Measurements from ENCODE around the gene GABARAP.

GABARAP gene

DNA sequence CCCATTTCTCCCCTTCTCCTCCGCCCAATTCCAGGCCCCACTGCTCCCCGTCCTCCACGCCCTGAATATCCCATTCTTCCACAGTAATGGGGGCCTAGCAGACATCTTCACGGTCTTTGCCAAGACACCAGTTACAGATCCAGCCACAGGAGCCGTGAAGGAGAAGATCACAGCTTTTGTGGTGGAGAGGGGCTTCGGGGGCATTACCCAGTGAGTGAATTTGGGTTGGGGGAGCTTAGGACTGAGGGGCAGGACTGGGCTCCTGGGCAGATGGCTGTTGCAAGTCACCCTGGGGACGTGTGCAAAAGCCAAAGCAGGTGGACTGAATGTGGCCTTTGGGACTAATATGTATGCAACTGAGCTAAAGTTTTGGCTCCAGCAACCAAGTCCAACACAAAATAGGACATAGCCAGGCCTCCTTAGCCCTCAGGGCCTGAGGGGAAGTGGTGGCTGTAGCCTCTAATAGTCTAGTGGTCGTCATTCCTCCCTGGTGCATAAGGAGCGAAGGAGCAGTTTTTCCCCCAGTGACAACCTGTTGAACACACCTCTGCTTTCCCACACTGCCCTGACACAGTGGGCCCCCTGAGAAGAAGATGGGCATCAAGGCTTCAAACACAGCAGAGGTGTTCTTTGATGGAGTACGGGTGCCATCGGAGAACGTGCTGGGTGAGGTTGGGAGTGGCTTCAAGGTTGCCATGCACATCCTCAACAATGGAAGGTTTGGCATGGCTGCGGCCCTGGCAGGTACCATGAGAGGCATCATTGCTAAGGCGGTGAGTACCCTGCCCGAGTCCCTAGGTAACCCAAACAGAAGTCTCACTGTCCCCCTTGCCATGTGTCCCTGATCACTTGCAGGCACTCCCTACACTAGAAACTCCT lies 19.9 kb downstream of the GABARAP start:
- no peak for DNase-seq (ENCODE audit: low read depth)

DNA sequence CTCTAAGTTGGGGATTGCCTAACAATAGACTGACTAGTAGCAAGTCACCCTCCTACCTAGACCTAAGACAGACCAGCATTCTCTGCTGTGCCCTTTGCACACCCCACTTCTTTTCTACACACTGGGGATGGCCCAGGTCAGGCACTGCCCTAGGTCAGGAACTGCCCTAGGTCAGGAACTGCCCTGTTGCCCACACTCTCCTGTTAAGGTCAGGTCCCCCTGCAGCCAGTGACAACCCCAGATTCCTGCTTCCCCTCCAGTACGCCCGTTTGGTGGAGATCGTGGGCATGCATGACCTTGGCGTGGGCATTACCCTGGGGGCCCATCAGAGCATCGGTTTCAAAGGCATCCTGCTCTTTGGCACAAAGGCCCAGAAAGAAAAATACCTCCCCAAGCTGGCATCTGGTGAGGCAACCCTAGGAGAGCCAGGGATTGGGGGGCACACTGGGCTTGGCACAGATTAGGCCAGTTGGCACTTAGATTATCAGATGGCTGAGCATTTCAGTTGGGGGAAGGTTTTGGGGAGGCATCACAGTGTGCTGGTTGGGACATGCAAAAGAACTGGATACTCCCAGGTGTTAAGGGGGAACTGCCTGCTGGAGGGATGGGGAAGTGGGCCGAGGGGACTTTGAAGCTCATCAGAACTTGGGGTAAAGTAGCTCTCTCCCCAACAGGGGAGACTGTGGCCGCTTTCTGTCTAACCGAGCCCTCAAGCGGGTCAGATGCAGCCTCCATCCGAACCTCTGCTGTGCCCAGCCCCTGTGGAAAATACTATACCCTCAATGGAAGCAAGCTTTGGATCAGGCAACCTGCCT lies 20.8 kb downstream of the GABARAP start:
- no peak for DNase-seq (ENCODE audit: low read depth)

DNA sequence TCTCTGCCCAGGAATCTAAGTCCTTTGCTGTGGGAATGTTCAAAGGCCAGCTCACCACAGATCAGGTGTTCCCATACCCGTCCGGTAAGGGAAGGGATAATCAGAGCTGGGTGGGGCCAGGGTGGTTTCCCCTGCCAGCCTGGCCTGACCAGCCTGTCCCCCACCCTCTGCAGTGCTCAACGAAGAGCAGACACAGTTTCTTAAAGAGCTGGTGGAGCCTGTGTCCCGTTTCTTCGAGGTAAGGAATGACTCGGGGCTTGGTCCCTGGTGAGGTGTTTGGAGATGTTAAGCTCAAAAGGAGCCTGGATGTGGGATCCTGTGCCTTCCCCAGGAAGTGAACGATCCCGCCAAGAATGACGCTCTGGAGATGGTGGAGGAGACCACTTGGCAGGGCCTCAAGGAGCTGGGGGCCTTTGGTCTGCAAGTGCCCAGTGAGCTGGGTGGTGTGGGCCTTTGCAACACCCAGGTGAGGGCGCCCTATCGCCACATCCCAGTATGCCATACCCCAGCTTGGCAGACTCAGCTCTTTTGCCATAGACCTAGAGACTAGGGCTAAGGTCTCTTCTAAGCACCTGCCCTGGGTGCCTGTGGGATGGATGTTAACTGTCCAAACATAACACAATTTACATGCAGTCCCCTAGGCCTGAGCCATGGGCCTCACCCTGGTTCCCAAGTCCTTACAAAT lies 21.5 kb downstream of the GABARAP start:
- no peak for DNase-seq (ENCODE audit: low read depth)

DNA sequence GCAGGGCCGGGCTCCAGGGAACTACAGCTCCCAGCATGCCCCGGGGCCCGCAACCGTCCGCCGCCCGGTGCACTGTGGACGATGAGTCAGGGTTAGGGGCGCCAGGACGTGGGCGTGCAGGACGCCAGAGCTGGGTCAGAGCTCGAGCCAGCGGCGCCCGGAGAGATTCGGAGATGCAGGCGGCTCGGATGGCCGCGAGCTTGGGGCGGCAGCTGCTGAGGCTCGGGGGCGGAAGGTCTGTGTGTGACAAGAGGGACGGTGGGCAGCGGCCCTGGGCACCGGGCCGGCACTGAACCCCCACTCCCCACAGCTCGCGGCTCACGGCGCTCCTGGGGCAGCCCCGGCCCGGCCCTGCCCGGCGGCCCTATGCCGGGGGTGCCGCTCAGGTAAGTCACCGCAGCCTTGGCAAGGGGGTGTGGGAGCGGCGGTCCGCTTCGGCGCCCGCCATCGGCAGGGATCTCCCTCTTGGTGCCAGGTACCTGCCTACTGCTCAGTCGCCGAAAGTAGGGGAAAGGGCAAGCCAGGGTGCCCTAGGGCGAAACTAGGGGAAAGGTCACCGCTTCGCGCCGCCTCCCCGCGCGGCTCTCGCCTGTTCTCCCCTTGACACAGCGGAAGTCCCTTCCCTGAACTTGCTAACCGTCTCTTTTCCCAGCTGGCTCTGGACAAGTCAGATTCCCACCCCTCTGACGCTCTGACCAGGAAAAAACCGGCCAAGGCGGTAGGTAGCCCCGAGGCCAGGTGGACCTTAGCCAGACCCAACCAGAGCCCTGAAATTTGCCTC lies 22.2 kb downstream of the GABARAP start, which contains the start of the genes ACADVL and DLG4:
Gene ACADVL (plus strand): TSS at position 127 of the 781 bp plus-strand sequence. CDS start 47 bp downstream, at position 174.
Gene DLG4 (minus strand): TSS at position 25 of the 781 bp plus-strand sequence.
- DNase-seq (ENCODE audit: low read depth), result no peak

DNA sequence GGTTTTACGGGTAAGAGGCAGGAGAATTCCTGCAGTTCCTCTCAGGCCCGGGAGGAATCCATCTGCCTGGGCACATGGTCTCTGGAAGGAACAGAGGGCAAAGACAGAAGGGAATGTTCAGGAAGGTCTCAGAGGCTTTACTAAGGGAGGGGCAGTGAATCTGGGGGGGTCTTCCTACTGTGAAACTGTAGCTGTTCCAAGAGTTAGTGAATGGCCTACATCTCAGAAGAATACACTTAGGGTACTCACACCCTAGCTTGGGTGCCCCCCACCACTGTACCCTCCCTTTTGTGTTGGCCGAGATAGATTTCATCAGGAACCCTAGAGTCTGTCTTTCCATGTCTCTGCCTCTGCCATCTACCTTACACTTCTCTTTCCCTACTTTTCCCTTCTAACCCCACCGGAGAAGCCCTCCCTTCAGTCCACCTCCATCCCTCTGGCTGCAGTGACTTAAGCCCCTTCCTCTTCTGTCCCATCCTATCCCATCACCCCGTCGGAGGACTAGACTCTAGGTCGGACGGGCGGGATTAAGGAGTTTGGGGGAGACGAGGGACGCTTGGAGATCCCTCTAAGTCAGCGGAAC lies 22.9 kb downstream of the GABARAP start:
- DNase-seq (ENCODE audit: low read depth), result no peak

DNA sequence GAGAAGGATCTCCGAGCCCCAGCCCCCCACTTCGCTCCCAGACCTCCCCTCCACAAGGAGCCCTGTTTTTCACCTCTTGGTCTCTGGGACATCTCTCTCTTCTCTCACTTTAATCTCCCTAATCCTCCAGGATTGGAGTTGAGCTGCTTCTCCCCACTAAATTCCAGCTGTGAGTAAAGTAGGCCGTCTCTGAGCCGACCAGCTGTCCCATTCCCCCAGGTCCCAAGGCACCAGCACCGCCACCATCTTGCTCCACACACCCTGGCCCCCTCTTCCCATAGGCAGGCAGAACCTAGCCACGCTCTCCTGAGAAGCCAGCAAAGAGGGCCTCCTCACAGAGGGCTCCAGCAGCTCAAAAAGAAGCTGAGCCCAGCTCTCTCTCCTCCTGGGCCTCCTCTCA lies 23.5 kb downstream of the GABARAP start:
- no peak for DNase-seq (ENCODE audit: low read depth)

DNA sequence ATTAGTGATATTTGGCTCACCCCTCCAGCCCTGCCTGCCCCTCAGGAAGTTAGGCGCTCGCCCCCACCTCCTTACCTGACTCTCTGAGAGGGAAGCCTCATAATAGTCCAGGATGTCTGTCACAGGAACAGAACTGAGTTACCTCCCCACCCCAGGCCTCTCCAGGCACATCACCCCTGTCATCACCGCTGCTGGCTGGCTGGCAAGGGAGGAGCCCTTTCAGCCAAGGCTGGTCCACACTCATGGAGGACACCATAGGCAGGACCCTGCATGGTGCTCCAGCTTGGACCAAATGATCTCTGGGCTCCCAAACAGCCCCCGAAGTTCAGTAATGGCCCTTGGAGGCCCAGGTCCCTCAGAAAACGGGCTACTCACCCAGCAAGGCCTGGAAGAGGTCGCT lies 24.1 kb downstream of the GABARAP start:
- no peak for DNase-seq (ENCODE audit: low read depth)

DNA sequence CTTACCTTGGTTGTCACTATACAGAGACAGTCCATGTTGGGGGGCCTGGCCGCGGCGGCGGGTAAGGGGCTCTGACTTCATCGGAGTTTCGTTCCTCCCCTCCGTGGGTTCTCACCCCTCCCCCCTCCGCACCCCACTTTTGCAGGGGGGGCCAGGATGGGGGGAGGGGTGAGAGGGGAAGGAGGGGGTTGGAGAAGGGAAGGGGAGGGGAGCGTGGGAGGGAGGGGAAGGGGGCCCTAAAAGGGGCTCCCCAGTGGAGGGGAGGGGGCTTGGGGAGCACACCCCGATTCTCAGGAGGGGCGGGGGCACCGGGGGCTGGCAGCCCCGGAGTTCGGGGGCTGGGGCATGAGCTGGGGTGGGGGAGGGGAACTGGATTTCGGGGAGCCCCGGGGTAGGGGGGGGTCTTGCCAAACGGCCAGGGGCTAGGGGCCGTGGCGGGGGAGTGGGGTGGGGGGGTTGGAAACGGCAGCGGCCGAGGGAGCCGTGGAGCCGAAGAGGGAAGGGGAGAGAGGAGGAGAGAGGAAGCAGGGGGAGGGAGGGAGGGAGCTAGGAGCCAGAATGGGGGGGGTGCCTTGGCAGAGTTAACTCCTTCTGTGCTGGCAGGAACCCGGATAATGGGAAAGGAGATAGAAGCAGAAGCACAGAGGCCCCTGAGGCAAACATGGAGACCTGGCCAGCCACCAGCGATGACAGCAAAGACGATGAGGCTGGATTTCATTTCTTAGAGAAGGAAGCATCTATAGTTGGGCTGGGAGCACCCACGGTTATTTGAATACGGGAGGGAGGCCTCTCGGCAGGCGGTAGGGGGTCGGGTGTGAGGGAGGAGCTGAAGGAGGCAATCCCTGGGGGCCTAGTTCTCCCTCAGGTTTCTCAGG lies 24.9 kb downstream of the GABARAP start:
- DNase-seq (ENCODE audit: low read depth), result no peak

DNA sequence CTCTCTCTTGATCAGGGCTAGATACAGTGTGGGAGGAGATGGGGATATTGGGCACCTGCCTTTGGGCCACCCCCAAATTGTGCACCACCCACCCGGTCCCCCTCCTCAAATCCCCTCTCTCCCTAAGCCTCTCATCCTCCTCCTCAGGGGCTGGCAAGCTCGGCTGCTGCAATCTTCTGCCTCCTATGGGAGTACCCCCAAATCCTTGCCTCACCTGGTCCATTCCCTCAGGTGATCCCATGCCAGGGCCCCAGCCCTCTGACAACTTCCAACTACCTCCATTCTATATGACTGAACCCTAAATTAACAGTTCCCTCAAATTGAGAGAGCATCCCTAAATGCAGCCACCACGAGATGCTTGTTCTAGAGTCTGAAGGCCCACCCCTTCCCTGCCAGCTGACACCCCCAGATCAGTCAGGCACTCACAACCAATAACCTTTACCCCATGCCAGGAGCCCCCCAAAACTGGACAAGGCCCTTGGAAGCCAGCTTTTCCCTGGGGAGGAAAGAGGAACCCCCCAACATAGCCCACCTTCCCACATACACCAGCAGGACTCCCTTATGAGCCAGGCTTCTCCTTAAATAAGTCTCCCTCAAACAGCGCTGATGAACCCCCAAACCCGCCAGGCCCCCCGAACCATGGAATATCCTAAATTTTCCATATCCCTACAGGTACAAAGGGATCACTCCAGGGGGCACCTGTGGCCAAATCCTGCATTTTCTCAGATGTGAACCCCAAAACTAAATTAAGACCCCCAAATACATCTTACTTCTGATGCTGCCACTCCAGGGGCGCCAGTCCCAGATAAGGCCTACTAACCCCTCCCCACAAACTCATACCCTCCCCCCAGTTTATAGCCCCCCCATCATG lies 25.8 kb downstream of the GABARAP start:
- DNase-seq (ENCODE audit: low read depth), result no peak

DNA sequence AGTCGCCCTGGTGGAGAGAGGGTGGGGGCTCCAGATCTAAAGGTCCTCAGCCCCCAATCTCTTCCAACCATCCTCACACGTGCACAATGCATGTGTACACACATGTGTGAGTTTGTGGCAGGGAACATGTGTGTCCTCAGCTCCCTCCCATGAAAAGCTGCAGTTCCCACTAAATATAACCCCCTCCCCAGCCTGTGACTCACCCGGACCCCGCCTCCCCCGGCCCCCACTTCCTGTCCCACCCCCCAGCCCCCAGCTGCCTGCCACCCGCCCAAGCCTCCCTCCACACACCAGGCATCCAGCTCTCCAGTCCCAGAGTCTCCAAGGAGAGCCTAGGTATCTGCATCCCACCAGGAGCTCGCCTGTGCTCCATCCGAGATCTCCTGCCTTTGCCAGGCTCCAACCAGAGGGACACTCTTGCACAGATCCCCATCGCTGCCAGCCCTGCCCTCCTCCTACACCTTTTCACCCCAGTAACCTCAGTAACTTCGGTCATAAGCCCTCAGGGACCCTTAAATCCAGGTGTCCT lies 26.5 kb downstream of the GABARAP start:
- no peak for DNase-seq (ENCODE audit: low read depth)

DNA sequence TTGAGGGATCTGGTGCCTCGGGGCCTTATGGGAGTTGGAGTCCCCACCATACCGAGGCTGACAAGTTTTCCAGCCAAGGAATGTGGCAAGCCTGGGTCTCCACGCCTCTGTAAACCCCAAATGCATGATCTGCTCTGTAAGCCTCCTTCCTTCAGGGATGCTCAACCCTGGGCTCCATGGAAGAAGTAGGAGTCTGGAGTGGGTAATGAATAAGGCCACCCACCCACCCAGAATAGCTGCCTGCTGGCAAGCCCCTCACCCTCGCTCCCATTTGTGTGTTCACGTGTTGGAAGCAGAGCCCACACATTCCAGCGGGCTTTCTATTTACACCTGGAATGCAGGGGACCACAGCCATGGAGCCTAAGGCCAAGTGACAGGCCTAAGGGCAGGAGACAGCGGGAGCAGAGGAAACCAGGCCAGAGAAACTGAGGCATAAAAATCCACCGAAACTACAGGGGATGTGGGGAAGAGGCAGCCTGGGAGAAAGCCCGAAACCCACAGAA lies 27.1 kb downstream of the GABARAP start:
- no peak for DNase-seq (ENCODE audit: low read depth)

DNA sequence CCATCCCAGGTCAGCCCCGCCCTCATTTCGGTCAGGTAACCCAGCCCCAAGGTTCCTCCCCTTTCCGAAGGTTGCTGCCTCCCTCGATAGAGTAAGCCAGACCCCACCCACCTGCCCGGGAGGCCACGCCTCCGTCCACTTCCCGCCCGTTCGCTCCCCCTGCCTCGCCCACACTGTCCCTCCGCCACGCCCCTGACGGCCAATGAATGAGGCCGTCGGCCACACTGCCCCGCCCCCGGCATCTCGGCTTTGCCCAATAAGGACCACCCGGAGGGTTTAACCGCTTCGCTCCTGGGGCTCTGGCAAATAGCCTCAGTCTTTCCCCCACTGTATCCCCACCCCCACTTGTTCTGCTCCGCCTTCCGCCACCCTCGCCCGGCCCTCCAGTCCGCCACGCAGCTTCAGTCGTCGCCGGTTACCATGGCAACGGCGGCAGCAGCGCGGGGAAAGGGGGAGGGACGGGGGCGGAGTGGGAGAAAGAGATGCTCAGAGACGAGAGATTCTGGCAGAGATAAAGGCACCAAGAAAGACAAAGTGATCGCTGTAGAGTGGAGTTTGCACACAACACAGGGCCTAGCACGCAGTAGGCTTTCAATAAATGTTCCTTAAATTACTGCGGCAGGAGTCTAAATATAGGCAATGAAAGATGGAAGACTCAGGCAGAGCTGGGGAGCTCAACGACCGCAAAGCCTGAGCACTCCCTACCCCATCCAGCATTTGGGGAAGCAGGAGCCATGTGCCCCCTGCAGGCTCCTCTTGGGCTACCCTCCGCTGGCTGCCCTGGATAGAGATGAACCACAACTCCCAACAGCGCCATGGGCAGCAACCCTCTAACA lies 27.7 kb downstream of the GABARAP start:
- DNase-seq (ENCODE audit: low read depth), result no peak

DNA sequence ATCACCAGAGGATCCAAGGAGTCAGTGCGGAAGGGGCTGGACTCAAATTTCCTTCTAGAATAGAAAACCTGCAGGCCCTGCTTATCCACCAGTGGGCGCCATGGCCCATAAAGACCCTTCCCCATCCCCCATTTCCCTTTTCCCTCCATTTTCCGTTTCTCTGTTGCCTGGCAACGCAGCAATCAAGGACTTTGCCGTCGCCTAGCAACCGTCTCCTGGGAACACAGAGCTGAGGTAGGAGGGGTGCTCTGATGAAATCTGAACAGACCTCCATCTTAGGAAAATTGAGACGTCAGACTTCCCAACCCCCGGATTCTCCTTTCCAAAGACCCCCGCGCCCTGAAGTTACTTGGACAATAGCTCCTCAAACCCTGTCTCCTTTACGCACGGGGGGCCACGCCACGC lies 28.4 kb downstream of the GABARAP start:
- DNase-seq (ENCODE audit: low read depth), result no peak

DNA sequence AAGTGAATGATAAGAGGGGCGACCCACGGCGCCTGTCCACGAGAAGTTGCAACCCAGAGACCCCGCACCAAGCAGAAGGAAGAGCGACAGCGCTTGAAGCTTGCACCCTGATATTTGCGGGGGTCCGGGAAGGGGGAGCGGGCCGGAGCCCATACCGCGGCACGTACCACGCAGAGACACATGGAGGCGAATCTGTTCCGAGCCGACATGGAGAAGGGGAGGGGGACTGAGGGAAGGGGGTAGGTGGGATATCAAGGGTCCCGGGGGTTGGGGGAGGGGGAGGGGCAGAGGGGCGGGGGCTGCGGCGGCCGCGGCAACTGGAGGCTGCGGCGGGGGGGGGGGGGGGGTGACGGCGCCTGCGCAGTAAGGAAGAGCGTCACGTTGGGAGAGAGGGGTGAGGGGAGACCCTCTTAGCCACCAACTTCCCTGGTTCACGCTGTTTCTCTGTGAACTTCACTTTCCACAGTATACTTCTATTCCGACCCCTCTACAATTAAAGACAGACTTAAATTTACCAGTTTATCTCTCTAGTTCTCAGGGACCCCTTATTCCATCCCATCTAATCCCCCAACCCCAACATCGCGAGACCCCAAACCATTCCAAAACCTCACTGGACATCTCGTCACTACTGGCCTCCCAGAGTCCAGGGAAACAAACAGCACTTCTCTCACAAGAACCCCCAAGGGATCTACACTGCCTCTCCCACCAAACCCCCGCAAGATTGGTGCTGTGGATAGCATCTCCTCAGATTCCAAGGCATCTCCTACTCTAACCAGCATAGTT lies 30.6 kb downstream of the GABARAP start:
- DNase-seq (ENCODE audit: low read depth), result no peak

DNA sequence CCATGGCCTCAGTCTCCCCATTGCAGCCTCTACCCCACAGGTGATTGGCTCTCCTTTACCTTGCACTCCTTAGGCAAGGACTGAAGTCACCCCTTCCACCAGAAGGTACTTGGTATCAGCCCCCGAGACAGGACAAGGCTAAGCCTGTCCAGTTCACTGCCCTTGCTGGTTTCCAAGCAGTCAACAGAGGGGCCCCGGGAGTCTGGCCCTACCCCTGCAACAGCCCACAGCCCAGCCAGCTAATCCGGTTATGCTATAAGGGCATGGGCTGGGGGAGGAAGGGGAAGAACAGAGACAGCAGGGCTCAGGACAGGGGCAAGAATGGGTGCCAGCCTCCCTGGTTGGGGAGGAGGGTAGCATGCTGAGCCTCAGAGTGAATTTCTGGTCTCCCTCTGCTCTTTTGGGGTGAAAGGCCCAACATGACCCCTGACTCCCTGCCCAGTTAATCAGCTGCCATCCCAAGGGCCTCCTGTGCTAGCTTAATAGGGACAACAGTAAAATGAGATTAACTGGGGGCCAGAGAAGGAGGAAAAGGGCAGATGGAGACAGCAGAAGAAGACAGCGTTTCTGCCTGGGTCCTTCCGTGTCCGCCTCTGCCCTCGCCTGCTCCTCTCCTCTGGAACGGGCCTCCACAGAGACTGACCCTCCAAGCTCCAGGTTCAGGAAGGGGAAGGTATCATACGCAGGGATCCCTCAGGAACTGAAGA lies 33.3 kb downstream of the GABARAP start:
- no peak for DNase-seq (ENCODE audit: low read depth)

DNA sequence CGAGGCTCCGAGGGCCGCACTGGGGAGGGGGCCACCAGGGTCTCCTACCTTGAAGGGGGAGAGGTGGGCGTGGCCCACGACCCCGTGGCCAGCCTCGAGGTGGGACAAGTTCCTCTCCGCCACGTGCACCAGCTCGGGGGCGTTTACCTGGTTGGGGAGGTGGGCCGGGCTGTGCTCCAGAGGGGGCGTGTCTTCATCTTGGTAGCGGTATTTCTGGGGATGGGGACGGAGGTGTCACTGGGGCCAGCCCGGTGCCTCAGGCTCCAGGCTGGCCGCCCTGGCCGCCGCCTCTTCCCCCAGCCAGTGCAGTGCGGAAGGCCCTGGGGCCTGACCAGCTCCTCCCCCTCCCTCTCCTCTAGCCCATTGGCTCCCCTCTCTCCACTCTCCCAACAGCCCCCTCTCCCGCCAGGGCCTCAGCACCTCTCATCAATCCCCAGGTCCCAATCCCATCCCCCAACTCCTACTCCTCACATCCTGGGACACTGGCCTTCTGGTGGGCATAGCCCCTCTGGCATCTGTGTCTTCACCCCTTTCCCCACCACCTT lies 34.1 kb downstream of the GABARAP start:
- DNase-seq (ENCODE audit: low read depth), result no peak
